ENCODE data around the gene KCTD19.

KCTD19 gene

DNA sequence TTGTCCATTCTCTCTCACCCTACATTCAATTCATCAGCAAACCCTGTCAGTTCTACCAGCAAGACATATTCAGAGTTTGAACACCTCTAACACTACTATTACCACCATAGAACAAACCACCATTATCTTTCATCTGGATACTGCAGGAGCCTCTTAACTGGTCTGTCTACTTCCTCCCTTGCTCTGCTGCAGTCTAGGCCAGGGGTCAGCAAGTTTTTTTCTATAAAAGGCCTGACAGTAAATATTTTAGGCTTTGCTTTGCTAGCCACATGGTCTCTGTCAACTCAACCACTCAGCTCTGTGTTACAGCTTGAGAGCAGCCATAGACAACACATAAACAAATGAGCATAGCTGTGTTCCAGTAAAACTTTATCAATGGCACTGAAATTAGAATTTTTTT lies 13.8 kb downstream of the KCTD19 start:
- DNase-seq, result no peak

DNA sequence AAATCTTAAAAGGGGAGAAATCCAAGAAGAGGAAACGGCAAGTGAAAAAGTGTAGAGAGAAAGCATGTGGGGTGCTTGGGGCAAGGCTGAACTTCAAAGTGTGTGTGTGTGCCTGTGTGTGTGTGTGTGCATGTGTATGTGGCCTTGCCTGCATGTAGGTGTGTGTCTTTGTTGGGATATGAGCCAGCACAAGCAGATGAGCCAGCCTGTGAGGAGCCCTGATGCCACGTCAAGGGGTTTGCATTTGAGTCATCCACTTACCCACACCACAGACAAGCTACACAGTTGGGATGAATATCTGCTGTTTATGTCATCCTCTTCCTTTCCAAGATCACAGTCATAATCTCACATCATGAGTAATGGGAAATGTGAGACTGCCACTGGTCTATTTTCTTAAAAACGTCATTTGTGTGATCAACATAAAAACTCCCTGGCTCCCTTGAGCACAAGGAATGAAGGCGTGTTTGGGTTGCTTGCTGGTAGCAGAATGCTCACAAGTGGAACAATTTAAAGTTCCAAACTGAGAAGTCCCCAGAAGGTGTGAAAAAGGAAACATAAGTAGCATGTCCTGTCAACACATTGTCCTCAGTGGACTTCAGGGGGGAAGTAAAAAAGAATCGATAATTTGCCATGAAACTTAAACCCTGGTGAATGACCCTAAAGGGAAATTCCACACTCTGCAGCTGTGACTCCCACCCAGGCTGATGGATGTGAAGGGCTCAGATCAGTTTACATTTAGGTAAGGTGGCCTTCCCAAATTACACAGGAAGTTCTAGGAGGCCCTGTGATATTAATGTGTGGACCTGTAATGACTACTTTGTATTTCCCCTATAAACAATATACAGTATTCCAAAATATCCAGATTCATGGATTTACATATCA lies 14.7 kb downstream of the KCTD19 start:
- DNase-seq, result no peak

DNA sequence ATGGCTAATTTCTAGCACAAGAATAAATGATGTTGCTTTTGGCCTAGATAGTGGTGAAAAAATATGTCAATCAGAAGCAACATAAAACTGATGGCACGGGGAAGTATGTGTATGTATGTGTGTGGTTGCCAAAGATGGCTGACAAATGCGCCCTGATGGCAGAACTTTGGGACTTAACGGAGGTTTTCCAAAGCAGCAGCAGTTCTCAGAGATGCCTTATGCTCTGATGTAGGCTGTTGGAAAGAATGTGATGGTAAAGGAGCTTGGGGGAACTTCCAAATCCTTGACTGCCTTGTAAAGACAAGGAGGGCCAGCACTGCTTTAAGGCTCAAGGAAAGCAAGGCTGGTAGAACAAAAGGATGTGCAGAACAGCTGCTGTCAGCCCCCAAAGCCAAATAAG lies 16.0 kb downstream of the KCTD19 start:
- DNase-seq, result no peak

DNA sequence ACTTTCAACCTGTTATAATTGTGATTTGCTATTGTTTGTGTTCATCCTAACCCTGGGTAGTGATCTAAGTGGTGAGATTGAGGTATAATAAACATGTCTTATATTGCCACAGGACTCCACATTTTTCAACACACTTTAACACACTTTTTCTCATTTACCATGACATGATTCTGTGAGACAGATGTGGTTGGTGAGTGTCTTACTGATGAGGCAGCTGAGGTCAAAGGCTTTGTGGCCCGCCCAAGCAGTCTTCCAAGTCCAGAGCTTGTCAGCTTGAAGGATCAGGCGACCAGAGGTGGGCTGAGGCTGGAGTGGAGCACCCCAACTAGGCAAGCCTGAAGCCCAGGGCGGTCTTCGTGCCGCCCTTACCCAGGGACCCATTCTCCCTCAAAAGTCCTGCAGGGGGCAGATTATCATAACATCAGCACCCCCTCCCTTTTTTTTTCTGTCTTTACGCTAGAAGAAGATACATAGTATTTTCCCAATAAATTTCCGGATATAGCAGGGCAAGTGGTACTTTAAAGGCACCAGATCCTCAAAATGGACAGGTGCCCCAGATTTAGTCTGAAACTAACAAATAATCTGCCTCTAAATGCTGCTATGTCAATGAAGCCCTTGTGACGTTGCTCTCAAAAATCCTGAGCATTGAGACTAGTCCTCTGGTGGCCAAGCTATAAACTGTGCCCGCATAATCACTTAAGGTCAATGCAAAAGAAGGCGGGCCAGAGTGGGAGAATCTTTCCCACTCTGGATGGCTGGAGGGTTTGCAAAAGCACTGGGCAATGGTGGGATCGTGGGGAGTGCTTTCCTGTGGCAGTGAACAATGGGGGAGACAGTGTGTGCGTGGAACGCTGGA lies 21.1 kb downstream of the KCTD19 start:
- no peak for DNase-seq

DNA sequence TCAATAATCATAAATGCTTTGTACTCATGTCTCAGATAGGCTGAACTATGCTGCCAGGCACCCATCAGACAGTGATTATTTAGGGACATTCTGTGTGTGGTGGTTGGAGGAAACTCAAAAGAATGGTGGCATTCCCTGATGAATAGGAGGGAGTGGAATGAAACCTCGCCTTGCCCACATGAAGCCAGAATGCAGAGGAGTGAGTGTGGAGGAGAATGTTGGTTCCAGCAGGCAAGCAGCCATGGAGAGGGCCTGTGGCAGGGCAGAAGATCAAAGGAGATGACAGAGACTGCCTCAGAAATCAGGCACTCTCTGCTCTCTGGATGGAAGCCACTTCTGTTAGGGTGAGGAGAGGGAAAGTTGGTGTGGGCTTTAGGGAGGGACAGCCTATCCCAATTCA lies 22.5 kb downstream of the KCTD19 start:
- no peak for DNase-seq

DNA sequence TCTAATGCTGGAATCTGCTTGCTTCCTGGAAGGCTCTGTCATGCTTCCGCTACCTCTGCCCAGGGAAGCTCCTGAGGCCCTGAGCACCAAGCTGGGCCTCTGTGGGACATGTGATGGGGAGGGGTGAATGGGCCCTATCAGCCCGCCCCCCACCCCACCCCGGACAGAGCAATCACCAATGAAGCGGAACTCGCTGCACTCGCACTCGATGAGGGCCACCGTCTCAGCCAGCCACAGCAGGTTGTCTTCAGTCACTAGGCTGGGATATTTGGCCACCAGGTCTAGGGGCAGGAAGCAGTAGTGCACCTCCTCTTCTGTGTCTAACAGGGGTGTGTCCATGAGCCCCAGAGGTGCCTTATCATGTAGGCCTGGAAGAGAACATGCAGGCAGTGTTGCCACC lies 23.6 kb downstream of the KCTD19 start:
- DNase-seq, result no peak

DNA sequence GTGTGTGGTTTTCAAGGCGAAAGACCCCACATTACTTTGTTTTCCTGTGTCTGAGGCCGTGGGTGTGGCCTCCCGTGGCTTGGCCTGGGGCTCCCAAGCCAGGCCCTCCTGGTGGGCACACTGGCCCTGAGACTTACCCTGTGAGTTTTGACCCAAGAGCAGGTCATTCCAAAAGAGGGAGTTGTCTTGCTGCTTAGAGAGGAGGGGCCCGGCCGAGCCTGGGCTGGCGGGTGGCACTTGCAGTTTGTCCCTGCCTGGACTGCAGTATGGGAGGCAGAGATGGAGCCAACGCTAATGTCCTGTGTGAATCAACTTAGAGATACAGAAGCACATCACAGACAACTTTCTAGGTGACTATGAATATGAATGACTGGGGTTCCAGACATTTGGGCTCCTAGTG lies 24.5 kb downstream of the KCTD19 start:
- DNase-seq, result no peak

DNA sequence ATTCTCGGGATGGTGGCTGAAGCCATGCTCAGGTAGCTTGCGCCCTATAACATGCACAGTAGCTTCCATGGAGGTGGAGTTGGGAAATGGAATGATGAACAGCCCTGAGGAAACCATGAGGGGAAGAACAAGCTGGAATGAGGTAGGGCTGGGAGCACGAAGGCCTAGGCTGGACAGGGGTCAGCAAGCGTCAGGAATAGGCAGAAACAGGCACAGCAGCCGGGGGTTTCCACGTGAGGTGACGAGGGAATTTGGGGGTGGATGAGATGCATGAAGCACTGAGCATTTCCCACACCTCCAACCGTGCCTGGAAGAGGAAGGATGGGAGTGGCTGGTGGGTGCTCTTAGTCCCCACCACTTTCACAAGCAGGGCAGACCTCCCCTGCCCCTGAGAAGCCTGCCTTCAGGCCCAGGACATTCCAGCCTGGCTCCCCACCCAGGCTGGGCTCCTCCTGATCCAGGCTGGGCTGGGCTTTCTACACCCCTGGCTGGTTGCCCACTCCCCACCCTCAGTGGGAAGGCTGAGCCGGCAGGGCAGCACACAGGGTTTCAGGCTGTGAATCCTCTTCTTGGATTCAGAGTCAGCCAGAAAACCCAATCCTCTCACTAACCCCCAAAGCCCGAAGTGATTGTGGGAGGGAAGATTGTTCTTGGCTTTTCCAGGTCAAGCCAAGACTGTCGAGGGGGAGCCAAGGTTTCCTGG lies 25.3 kb downstream of the KCTD19 start:
- no peak for DNase-seq

DNA sequence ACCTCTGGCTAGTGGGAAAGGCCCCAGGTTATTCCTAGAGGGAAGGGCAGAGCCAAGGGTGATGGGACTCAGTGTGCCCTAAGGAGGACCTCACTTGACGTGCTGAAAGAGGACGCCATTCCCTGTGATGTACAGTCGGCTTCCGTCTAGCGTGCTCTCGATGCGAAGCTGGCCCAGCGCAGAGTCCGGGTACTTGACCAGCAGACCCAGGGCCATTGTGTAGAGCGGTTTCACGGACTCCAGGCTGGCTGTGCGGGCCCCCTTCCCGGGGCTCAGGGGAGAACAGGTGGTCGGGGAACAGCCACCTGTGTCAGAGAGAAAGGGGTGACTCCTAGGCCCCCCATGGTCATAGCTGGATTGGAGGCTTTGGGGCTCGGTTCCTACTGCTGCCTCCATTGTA lies 27.3 kb downstream of the KCTD19 start:
- no peak for DNase-seq

DNA sequence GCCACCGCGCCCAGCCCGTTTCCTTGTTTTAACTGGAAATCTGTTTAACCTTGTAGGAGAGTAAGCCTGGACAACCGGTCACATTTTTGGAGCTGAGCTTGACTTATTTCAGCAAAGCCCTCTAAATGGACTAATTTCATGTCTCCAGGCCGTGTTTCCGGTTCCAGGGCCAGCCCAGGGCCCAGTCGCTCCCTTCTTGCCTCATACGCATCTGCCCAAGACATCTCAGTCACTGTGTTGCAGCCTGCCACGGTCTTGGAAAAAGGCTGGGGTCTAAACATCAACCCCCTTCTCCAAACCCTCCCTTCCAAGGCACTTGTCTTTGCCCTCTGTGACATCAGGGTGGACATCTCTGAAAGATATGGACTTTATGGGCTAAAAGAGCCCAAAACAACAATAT lies 28.3 kb downstream of the KCTD19 start:
- no peak for DNase-seq

DNA sequence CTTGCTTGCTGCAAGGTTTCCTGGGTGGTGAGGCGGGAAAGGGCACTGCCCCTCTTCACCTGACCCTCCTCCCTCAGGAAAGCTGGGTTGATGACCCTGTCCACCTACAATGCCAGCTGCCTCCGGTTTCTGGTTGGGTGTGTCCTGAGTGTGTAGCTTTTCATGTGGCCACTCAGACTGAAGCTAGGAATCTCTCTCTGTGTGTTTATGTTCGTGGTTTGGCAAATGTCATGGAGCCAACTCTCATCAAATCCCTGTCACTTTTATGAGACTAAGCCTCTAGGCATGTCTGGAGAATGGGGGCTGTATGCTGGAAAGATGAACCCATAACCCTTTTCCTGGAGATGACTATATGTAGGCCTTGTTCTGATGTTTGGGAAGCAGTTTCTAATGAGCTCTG lies 30.1 kb downstream of the KCTD19 start:
- DNase-seq, result no peak

DNA sequence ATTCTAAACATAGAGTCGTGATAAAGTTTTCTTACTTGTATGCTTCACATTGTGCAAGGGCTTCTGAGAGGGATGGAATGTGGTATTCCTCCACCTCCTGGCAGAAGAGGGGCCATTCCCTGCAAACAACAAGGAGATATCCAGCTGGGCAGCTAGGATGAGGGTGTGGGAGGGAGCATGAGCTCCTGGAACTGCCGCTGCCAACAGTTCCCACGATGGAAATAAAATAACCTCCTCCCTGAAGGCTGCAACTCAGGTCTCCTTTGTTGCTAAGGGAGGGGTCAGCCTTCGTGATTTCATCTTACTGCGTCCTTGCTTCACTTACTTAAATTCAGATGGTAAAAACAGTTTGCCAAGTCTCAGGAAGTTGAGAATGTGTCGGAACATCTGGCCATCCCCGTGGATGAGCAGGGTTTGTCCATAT lies 31.6 kb downstream of the KCTD19 start:
- DNase-seq, result no peak

DNA sequence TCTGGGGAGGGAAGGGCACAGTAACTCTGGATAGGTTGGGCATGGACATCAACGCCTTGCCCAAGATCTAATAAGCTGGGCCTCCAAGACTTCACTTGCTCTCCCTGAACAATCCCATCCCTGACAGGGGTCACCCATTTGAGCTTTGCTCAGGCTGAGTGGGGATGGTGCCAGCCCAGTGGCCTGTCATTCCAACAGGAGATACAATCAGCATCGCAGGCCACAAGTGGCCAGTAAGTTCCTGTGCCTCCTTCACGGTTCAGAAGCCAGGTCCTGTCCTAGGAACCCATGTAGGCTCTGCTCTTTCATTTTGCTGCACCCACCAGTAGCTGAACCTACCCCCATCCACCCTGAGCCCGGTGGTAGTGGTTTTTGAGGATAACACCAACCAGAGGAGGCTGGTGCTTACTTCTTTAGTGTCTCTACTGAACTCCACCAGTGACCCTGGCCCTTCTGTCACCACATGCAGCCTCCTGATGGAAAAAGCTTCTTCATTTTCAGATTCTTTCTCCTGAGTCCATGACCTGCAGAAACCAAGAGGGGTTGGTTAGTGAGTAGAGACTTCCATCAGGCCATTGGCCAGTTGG lies 32.3 kb downstream of the KCTD19 start:
- DNase-seq, result no peak

DNA sequence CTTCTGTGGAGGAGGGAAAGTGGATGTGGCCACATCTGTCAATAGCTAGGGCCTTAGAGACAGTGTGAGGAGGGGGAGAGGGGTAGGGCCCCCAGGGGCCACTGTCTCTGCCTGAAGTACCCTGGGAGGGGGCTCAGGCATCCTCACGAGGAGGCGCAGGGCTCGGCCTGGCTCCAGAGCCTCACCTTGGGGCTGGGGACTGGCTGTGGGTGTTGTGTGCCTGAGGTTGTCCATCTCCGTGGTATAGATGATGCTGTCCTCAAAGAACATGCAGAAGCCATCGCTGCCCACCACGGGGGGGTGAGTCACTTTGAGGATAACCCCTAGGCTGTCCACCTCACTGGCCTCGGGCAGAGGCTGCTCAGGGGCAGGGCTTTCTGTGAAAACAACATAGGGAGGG lies 35.1 kb downstream of the KCTD19 start:
- DNase-seq, result no peak

DNA sequence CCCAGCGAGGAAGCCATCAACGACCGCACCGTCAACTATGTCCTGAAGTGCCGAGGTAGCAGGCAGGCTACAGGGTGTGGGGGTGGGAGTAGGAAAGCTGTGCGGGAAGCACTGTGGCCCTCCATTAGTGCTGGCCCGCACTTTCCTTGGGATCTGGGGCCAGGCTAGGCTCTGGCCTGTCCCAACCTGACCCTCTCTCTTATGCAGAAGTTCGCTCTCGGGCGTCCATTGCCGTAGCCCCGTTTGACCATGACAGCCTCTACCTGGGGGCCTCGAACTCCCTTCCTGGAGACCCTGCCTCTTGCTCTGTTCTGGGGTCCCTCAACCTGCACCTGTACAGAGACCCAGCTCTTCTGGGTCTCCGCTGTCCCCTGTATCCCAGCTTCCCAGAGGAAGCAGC lies 38.6 kb downstream of the KCTD19 start:
- DNase-seq, result no peak

DNA sequence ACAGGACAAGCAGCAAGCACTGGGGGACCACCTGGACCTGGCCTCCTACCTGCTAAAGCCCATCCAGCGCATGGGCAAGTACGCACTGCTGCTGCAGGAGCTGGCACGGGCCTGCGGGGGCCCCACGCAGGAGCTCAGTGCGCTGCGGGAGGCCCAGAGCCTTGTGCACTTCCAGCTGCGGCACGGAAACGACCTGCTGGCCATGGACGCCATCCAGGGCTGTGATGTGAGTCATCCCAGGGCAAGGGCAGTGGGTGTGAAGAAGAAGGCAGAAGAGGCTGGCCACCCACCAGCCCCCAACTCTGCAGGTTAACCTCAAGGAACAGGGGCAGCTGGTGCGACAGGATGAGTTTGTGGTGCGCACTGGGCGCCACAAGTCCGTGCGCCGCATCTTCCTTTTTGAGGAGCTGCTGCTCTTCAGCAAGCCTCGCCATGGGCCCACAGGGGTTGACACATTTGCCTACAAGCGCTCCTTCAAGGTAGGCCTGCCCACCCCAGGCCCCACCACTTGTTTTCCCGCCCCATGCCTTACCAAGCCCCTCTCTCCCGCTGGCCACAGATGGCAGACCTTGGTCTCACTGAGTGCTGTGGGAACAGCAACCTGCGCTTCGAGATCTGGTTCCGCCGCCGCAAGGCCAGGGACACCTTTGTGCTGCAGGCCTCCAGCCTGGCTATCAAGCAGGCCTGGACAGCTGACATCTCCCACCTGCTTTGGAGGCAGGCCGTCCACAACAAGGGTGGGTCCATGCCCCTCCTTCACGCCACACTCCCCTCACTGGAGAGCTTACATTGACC lies 39.9 kb downstream of the KCTD19 start:
- no peak for DNase-seq

DNA sequence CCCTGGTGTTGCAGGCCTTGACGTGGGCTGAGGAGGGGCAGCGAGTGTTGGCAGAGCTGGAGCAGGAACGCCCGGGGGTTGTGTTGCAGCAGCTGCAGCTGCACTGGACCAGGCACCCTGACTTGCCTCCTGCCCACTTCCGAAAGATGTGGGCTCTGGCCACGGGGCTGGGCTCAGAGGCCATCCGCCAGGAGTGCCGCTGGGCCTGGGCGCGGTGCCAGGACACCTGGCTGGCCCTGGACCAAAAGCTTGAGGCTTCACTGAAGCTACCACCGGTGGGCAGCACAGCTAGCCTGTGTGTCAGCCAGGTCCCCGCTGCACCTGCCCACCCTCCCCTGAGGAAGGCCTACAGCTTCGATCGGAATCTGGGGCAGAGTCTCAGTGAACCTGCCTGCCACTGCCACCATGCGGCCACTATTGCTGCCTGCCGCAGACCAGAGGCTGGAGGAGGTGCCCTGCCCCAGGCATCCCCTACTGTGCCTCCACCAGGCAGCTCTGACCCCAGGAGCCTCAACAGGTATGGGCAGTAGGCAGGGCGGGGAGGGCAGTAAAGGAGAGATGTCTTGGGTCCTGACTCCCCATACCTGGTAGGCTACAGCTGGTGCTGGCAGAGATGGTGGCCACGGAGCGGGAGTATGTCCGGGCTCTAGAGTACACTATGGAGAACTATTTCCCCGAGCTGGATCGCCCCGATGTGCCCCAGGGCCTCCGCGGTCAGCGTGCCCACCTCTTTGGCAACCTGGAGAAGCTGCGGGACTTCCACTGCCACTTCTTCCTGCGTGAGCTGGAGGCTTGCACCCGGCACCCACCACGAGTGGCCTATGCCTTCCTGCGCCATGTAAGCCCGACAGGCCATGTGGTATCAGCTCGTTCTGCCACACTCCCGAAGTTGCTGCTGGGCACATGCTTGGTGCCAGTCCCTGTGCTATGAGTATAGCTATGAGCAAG lies 41.6 kb downstream of the KCTD19 start:
- DNase-seq, result peak in 1 of 2 experiments; percentile 52

DNA sequence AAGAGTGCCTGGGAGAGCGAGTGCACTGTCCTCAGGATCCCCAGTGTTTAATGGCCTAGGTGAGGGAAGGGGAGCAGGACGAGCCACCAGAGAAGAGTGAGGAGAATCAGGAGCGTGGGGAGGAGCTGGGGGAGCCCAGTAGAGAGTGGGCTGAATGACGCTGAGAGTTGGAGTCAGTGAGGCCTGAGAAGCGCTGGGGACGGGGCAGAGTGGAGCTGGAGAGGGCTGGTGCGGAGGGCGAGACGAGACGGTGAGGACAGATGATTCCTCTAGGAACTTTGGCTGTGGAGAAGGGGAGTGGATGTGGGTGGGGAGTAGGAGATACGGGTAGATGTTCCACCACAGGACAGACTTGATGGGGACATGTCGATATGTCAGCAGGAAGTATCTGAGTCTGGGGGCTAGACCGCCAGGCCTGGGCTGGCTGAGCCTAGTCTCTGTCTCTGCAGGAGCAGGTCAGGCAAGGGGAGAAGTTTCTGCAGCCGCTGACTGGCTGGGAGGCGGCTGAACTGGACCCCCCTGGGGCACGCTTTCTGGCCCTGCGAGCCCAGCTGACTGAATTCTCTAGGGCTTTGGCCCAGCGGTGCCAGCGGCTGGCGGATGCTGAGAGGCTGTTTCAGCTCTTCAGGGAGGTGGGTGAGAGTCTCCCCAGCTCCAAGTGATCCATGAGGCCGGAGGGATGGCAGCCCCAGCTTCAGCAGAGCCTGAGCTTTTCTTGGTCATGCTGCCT lies 42.5 kb downstream of the KCTD19 start:
- no peak for DNase-seq

DNA sequence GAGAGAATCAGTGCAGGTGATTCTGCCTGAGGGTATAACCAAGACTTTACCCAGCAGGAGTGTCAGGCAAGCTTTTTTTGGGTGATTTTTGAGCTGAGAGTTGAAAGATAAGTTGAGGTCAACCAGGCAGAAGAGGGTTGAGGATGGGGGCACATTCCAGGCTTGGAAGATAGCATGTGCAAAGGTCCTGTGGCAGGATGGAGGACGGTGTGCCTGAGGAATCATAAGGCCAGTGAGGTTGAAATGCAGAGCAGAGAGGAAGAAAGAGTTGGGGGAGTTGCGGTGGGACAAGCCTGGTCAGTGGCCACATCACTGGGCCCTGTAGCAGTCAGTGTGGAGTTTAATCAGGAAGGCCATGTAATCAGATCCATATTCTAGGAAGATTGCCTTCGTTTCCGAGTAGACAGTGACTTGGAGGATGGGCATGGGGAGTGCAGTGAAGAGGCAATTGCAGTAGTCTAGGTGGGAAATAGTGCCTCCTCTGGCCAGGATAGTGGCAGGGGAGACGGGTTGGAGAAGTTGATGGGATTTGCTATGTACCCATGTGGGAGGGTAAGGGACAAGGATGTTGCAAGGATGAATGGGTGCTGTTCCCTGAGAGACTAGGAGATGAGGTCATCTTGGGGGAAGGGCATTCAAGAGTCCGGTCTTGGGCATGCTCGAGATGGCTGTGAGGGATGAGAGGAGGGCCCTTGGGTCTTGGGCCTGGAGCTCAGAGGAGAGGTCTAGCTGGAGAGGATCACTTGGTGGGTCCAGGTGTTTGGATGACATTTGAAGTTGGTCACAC lies 43.3 kb downstream of the KCTD19 start:
- DNase-seq, result no peak

DNA sequence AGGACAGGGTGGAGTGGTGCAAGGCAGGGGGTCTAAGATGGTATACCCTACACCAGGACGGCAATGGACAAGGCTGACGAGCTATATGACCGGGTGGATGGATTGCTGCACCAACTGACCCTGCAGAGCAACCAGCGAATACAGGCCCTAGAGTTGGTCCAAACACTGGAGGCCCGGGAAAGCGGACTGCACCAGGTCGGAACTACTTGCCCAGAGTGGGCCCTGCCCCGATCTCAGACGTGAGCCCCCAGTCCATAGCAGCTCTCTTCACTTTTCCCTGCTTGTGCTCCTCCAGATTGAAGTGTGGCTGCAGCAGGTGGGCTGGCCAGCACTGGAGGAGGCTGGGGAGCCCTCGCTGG lies 44.1 kb downstream of the KCTD19 start:
- DNase-seq, result no peak
